Measurements from ENCODE around the gene ADCY2.

DNA sequence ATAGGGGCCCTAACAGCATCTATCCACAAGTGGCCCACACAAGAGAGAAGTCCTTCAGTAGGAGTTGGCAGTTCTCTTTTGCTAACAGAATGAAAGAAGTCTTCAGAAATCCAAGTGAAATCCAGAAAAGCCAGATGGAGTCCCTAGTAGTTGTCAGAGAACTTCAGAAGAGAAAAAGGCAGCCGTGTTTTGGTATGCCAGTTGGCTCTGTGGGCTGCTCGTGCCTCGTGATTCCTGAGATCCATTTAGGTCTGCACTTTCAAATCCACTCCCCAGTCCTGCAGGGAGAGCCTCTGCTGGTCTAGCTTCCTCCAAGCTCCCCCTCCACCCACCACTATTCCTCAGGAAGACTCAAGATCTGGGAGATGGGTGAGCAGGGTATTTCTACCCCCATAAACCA lies 386.0 kb downstream of the ADCY2 start:
- no peak for TF ChIP-seq TCF4 (CRISPR knock-in tag; IDR thresholded peaks at IDR 0.05; ENCODE audit: borderline replicate concordance)
- no peak for TF ChIP-seq GLIS3 (CRISPR knock-in tag; IDR thresholded peaks at IDR 0.05)
- TF ChIP-seq, protein P1, sequence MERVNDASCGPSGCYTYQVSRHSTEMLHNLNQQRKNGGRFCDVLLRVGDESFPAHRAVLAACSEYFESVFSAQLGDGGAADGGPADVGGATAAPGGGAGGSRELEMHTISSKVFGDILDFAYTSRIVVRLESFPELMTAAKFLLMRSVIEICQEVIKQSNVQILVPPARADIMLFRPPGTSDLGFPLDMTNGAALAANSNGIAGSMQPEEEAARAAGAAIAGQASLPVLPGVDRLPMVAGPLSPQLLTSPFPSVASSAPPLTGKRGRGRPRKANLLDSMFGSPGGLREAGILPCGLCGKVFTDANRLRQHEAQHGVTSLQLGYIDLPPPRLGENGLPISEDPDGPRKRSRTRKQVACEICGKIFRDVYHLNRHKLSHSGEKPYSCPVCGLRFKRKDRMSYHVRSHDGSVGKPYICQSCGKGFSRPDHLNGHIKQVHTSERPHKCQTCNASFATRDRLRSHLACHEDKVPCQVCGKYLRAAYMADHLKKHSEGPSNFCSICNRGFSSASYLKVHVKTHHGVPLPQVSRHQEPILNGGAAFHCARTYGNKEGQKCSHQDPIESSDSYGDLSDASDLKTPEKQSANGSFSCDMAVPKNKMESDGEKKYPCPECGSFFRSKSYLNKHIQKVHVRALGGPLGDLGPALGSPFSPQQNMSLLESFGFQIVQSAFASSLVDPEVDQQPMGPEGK (CRISPR knock-in tag; IDR thresholded peaks at IDR 0.05; ENCODE audit: borderline replicate concordance): no peak
- no peak for TF ChIP-seq CSRNP3 (CRISPR knock-in tag; IDR thresholded peaks at IDR 0.05)
- no peak for TF ChIP-seq ZNF70 (CRISPR knock-in tag; IDR thresholded peaks at IDR 0.05)
- no peak for TF ChIP-seq BACH2 (CRISPR knock-in tag; IDR thresholded peaks at IDR 0.05; ENCODE audit: borderline replicate concordance)
- no peak for TF ChIP-seq PPARA (CRISPR knock-in tag; IDR thresholded peaks at IDR 0.05; ENCODE audit: borderline replicate concordance)
- no peak for TF ChIP-seq ZC3H10 (CRISPR knock-in tag; IDR thresholded peaks at IDR 0.05)
- TF ChIP-seq RARB (CRISPR knock-in tag; IDR thresholded peaks at IDR 0.05): no peak
- TF ChIP-seq ZFP3 (CRISPR knock-in tag; IDR thresholded peaks at IDR 0.05): no peak
- no peak for TF ChIP-seq ARNTL (CRISPR knock-in tag; IDR thresholded peaks at IDR 0.05; ENCODE audit: borderline replicate concordance, low read depth)
- TF ChIP-seq CREB5 (CRISPR knock-in tag; IDR thresholded peaks at IDR 0.05; ENCODE audit: low read depth): no peak
- TF ChIP-seq ESRRG (CRISPR knock-in tag; IDR thresholded peaks at IDR 0.05): no peak
- TF ChIP-seq, protein P2, sequence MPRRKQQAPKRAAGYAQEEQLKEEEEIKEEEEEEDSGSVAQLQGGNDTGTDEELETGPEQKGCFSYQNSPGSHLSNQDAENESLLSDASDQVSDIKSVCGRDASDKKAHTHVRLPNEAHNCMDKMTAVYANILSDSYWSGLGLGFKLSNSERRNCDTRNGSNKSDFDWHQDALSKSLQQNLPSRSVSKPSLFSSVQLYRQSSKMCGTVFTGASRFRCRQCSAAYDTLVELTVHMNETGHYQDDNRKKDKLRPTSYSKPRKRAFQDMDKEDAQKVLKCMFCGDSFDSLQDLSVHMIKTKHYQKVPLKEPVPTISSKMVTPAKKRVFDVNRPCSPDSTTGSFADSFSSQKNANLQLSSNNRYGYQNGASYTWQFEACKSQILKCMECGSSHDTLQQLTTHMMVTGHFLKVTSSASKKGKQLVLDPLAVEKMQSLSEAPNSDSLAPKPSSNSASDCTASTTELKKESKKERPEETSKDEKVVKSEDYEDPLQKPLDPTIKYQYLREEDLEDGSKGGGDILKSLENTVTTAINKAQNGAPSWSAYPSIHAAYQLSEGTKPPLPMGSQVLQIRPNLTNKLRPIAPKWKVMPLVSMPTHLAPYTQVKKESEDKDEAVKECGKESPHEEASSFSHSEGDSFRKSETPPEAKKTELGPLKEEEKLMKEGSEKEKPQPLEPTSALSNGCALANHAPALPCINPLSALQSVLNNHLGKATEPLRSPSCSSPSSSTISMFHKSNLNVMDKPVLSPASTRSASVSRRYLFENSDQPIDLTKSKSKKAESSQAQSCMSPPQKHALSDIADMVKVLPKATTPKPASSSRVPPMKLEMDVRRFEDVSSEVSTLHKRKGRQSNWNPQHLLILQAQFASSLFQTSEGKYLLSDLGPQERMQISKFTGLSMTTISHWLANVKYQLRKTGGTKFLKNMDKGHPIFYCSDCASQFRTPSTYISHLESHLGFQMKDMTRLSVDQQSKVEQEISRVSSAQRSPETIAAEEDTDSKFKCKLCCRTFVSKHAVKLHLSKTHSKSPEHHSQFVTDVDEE (CRISPR knock-in tag; IDR thresholded peaks at IDR 0.05): no peak

Measured in SK-N-SH treated with all-trans-retinoic acid at 6 μM for 48 hours (cell line).